Right lung (tissue), 5 donors: Measurements from ENCODE around the gene ACIN1. TPM values are rescaled to one million over a fixed set of nuclear protein-coding genes. Genes with fewer than 3 reads are reported as not detected.

ENCODE experiments used
- DNase-seq, 2 donors: peaks; one replicate each; pipeline ENCODE4 v3.0.0-alpha.2; 2013
- polyA plus RNA-seq, 5 donors: library from polyadenylated mRNA; unstranded; fragments of 120-200 nt; gene quantifications; one replicate each; pipeline versions ENCODE4 v1.2.1 to v1.2.3, GENCODE V29; 2013; ENCODE audit warnings: inconsistent platforms in 1 of 5, low replicate concordance in 1 of 5; ENCODE audit not compliant: insufficient read length in 5 of 5, insufficient read depth in 1 of 5

ACIN1 gene
- polyA plus RNA-seq, 5 donors: 277 to 378 (median 335) TPM

DNA sequence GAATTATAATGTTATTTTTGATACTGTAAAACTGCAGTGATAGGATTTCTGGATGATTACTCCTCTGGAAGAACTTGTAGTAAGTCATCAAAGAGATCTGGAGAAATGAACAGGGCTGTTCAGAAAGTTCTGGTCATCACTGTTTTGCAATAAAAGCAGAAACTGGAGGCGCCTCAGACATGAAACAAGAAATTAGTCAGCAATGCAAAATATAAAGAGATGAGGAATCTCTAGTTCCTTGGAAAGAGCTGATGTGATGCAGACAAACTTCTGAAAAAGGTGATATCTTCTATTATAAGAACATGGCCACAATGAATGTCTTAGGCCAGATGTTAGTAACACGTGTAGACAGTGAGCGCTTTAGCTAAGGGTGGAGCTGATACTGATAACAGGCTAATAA is 9.5 kb downstream of the ACIN1 start:
- DNase-seq: no peak

- no peak for DNase-seq
Observed at GRCh38 chr14:23080474-23080873, 14.5 kb downstream of the ACIN1 start.

DNA sequence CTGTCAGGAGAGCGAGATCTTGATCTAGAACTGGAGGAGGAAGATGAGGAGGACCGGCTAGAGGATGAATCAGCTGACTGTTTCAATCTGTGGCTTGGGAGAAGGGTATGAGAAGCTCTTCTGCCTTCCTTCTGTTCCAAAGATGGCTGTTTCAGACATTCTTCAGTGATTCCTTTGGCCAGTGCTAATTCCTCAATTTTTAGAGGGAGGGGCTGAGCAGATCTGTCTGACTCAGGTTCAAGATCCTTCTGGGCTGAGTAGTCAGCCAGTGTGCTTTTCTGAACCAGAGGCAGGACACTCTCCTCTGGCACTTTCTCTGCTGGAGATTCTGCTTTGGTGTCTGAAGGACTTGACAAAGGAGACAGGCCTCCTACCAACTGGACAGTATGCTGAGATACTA is 15.2 kb downstream of the ACIN1 start:
- no peak for DNase-seq

DNA sequence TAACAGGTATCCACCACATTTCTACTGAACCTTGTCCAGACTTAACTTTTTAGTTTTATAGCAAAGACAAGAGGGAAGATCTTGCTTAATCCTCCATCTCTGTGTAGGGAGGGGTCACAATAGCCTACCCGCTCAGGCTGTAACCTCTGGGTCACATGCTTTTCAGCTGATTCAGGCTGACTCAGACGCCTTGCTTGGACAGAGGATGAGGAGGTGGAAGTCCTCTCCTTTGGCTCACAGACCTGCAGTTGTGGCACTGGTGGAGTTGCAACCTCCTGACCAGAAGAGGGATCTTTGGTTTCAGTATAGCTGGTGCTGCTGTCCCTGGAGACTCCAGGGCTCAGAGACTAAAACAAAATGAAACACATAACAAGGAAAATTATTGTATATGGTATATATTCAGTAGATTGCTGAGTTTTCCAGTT is 16.2 kb downstream of the ACIN1 start:
- no peak for DNase-seq

- no peak for DNase-seq
Observed at GRCh38 chr14:23077962-23078361, 17.0 kb downstream of the ACIN1 start.

GRCh38 chr14:23076785-23077408 is 18.0 kb downstream of the ACIN1 start:
- no peak for DNase-seq

DNA sequence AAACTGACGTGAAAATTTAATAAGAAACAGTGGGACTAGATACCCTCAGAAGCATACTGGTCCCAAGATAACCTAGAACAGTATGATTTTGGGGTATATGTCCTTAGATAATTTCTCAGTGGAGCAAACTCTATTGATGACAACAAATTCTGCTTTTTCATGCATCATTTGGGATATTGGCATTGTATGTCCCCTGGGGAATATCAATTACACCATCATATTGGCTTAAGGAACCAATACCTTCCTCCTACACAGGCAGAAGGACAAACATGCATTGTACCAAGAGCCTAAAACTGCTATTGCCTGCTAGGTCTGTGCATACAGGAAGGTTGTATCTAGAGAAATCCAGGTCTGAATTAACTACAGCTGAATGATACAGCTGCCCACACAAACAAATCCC is 20.0 kb downstream of the ACIN1 start:
- no peak for DNase-seq

DNA sequence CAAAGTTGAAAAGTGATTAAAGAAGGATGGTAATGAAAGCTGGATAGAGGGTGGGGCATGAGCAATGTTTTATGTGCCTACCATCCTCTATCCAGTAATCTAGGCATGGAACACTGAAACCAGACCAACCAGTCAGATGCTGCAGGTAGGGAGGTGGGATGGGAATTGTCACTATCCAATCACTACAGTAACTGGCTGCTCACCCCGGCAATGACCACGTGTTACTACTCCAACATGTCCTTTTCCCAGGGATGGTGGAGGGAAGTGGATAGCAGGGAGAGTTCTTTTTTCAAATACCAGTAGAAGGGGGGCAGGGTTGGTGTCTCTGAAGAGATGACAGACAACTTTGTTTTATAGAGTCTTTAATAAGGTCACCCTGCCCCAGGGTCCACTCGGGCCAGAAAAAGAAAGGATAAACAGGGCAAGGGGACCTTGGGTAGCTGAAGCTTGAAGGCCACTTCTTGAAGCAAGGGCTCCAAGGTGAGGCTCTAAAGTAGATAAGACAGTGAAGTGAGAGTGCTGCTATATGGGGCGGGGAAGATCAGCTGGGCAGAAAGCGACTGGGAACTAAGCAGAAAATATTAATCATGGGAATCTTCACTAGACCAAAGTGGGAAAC is 22.9 kb downstream of the ACIN1 start:
- DNase-seq: no peak

GRCh38 chr14:23071244-23071920 is 23.6 kb downstream of the ACIN1 start:
- peak; percentile 85 to 87 for DNase-seq

DNA sequence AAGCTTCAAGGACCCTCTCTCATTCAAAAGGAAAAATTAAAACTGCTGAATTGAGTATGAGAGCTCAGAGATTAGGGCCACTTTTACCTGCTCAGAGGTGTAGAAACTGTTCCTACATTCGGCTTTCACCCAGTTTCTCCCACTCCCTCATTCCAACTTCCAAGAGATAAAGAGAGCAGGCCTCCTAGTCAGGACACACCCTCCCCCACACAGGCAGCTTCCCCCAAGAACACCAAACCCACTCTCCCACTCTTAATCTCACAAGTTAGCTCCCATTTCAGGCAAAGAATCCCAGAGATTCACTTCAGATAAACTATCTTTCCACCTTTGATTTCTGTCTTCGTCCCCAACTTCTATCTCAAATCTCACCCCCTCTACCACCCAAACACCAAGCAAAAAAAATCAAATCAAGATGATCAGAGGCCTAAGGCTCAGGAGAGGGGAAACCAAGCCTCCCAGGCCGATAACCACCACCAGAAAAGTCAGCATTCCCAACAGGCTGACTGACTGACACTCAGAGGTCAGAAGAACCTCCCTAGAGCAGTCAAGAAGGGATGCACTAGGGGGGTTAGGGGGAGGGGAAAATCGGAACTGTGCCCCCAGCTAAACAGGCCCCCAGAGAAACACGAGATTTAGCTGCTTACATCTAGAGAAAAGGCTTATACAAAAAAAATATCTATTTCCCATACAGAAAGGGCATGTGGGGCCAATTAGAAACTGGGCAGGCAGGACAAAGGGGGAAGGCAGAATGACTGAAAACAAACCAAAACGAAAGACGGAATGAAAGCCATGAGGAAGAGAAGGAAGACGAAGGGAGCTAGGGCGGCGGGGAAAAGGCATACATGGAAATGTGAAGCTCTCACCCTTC is 24.4 kb downstream of the ACIN1 start:
- no peak for DNase-seq

- DNase-seq: no peak
Observed at GRCh38 chr14:23069413-23069806, 25.5 kb downstream of the ACIN1 start.

GRCh38 chr14:23068789-23069412 is 26.0 kb downstream of the ACIN1 start:
- DNase-seq: peak; percentile 74 to 87

DNA sequence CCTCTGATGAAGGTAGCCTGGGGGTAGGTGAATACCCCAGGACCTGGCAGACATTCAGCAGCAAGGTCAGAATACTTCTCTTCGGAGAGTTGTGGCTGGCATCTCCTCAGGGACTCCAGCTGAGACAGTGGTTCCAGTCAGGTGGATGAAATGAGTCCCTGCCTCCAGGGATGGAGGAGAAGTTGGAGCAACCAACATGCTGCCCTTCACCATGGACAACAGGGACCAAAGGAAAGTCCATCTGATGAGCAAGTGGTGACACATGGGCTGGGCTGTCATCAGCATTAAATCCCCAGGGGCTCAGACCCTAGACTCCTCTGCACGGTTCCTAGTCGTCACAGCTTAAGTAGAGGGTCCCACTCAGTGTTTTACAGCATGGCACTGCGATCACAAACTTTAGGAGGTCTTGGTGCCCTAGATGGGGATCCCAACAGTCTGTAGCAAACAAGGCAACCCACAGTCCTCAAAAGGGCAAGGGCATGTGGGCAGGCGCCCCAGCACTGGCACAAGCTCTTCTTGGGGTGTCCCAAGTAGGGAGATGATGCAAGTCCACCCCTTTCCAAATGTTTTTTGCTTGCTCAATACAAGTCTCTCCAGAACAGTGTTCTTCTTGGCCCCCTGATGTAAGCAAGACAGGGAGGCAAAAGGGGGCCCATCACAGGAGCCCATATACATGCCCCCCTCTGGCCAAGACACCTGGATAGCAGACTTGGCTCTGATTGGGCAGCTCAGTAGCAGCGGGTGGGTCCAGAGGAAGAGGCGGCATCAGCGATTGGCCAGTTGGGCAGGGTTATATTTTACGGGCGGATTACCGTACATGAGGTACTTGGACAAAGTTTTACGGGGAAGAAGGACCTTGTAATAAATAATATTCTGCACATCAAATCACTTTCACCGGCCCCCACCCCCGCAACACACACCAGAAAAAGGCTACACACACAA is 26.8 kb downstream of the ACIN1 start:
- no peak for DNase-seq

GRCh38 chr14:23066855-23067744 is 27.8 kb downstream of the ACIN1 start:
- DNase-seq: no peak

- no peak for DNase-seq
Observed at GRCh38 chr14:23066368-23066767, 28.6 kb downstream of the ACIN1 start.

GRCh38 chr14:23063601-23064000 is 31.3 kb downstream of the ACIN1 start:
- DNase-seq: no peak

- no peak for DNase-seq
Observed at GRCh38 chr14:23062002-23062401, 32.9 kb downstream of the ACIN1 start.

DNA sequence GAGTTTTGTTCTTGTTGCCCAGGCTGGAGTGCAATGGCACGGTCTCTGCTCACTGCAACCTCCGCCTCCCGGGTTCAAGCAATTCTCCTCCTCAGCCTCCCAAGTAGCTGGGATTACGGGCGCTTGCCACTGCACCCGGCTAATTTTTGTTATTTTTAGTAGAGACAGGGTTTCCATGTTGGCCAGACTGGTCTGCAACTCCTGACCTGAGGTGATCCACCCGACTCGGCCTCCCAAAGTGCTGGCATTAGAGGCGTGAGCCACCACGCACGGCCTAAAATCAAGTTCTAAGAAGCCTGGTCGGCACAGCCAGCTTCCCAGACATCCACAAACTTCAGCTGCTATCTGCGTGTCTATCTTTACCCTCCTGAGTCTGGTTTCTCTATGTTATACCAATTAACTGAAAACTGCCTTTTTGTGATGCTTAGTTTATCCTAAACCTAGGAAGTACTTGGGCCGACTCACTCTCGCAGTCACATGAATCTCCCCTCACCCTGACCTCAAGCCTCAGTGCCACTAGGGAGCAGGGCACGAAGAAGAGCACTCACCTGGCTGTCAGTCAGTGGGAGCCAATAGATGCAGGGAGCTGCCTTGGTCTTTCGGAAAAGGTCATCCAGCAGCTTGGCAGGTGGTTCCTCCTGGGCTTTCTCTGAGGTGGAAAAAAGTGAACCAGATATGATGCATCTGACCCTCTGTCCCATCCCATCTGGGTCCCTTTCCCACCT is 34.2 kb downstream of the ACIN1 start:
- no peak for DNase-seq
